ENCODE results near the gene FAM3B.

- TF ChIP-seq EZH2 (IDR thresholded peaks at IDR 0.05; ENCODE audit: insufficient read depth, poor library complexity, severe bottlenecking) (no peak), EZH2phosphoT487 (IDR thresholded peaks at IDR 0.05; ENCODE audit: insufficient read depth, low read depth) (no peak)
Observed at GRCh38 chr21:41369920-41370839, 53.6 kb downstream of the FAM3B start.

Data from GM23248 (cell line).